Loucy (cell line): ENCODE measurements around the gene KPNA6.
A peak's percentile ranks its signal among the peaks of the same experiment; 100 is the strongest.

Experiments used
- H2AFZ ChIP-seq: fragments of 200-600 bp; sonication (generic); 2 replicates; pipeline ENCODE4 v1.6.0; 2016; ENCODE audit warnings: antibody characterized with exemption, mild to moderate bottlenecking, low read length, moderate library complexity
- H3F3A ChIP-seq: fragments of 200-600 bp; 2 replicates; pipeline ENCODE4 v1.6.0; 2016; ENCODE audit warnings: antibody characterized with exemption, low read depth, mild to moderate bottlenecking
- H3K27me3 ChIP-seq: fragments of 200-600 bp; sonication (generic); 2 replicates; pipeline ENCODE4 v1.6.1; 2014; ENCODE audit warnings: low read length, mild to moderate bottlenecking; ENCODE audit not compliant: insufficient read depth, poor library complexity, severe bottlenecking
- H3K36me3 ChIP-seq: fragments of 200-600 bp; sonication (generic); 2 replicates; pipeline ENCODE4 v1.6.1; 2016; ENCODE audit warnings: low read length; ENCODE audit not compliant: insufficient read depth
- H3K4me1 ChIP-seq: fragments of 200-600 bp; sonication (generic); 2 replicates; pipeline ENCODE4 v1.5.1; 2014; ENCODE audit warnings: low read length, mild to moderate bottlenecking; ENCODE audit not compliant: insufficient read depth, poor library complexity, severe bottlenecking
- H3K4me2 ChIP-seq: fragments of 200-600 bp; sonication (generic); 2 replicates; pipeline ENCODE4 v1.6.0; 2014; ENCODE audit warnings: antibody characterized with exemption, low read length, low read depth, mild to moderate bottlenecking; ENCODE audit not compliant: poor library complexity, severe bottlenecking
- H3K4me3 ChIP-seq: fragments of 200-600 bp; sonication (generic); 2 replicates; pipeline ENCODE4 v1.5.1; 2014; ENCODE audit warnings: low read length, mild to moderate bottlenecking, mixed read lengths; ENCODE audit not compliant: poor library complexity, severe bottlenecking
- H3K79me2 ChIP-seq: fragments of 200-600 bp; sonication (generic); 2 replicates; pipeline ENCODE4 v1.6.1; 2014; ENCODE audit warnings: low read length; ENCODE audit not compliant: insufficient read depth
- H3K9ac ChIP-seq: fragments of 200-600 bp; sonication (generic); 2 replicates; pipeline ENCODE4 v1.6.0; 2014; ENCODE audit warnings: mild to moderate bottlenecking, low read depth, low read length, moderate library complexity; ENCODE audit not compliant: poor library complexity, severe bottlenecking
- H3K9me2 ChIP-seq: fragments of 200-600 bp; sonication (generic); replicated peaks from 2 replicates; pipeline ENCODE4 v1.6.1; 2016; ENCODE audit warnings: low read depth, low read length, mixed read lengths
- H3K9me3 ChIP-seq: fragments of 200-600 bp; sonication (generic); 2 replicates; pipeline ENCODE4 v1.6.1; 2014; ENCODE audit warnings: mild to moderate bottlenecking, antibody characterized with exemption, low read length, low read depth; ENCODE audit not compliant: insufficient read depth
- H4K20me1 ChIP-seq: fragments of 200-600 bp; sonication (generic); 2 replicates; pipeline ENCODE4 v1.6.0; 2014; ENCODE audit warnings: antibody characterized with exemption, low read length, mild to moderate bottlenecking; ENCODE audit not compliant: insufficient read depth, poor library complexity, severe bottlenecking
- CTCF ChIP-seq: fragments of 200-600 bp; sonication (generic); conservative IDR thresholded peaks from 2 replicates; pipeline ENCODE4 v1.5.1; 2014; ENCODE audit warnings: mild to moderate bottlenecking, antibody characterized with exemption, low read length
- EZH2phosphoT487 ChIP-seq: fragments of 200-600 bp; IDR thresholded peaks from 2 replicates; pipeline ENCODE4 v1.6.1; 2018; ENCODE audit warnings: antibody characterized with exemption, mild to moderate bottlenecking, moderate library complexity, borderline replicate concordance

KPNA6 gene

GRCh38 chr1:32178380-32179192, 70.7 kb downstream of the KPNA6 start:
- H3K27me3 ChIP-seq = no peaks in the 10 kb centered on the region
- peak overlapping the region; percentile 81 for H2AFZ ChIP-seq
- H3K4me2 ChIP-seq = peak overlapping the region; percentile 95
- no peaks in the 10 kb centered on the region; the same call in 1 of the 2 replicates for H3K36me3 ChIP-seq
- peaks cover 34% of the 10 kb centered on the region for H3K79me2 ChIP-seq
- H3F3A ChIP-seq = no peaks in the 10 kb centered on the region
- TF ChIP-seq CTCF = no peak
- TF ChIP-seq EZH2phosphoT487 = no peak
- peak overlapping the region; percentile 92 for H3K4me3 ChIP-seq
- peaks cover 33% of the 10 kb centered on the region for H3K4me1 ChIP-seq
- H3K9me3 ChIP-seq = no peaks in the 10 kb centered on the region
- H4K20me1 ChIP-seq = peaks cover 30% of the 10 kb centered on the region
- H3K9ac ChIP-seq = peak overlapping the region; percentile 98
- H3K9me2 ChIP-seq = no peaks in the 10 kb centered on the region

- H4K20me1 ChIP-seq = peaks cover 34% of the 10 kb centered on the region
- TF ChIP-seq CTCF = no peak
- TF ChIP-seq EZH2phosphoT487 = no peak
- no peaks in the 10 kb centered on the region for H3F3A ChIP-seq
- peaks cover 3% of the 10 kb centered on the region; the same call in 1 of the 2 replicates for H3K36me3 ChIP-seq
- peak overlapping the region; percentile 95 for H3K4me2 ChIP-seq
- H3K4me3 ChIP-seq = peak overlapping the region; percentile 92
- peak overlapping the region; percentile 98 for H3K9ac ChIP-seq
- no peaks in the 10 kb centered on the region for H3K9me2 ChIP-seq
- H2AFZ ChIP-seq = peak overlapping the region; percentile 81
- H3K27me3 ChIP-seq = no peaks in the 10 kb centered on the region
- H3K4me1 ChIP-seq = peaks cover 37% of the 10 kb centered on the region
- peaks cover 39% of the 10 kb centered on the region for H3K79me2 ChIP-seq
- no peaks in the 10 kb centered on the region for H3K9me3 ChIP-seq
These were observed 71.3 kb downstream of the KPNA6 start for GRCh38 chr1:32179193-32179442.

- H3K9me2 ChIP-seq = no peaks in the 10 kb centered on the region
- H3K4me1 ChIP-seq = peaks cover 42% of the 10 kb centered on the region
- H3K27me3 ChIP-seq = no peaks in the 10 kb centered on the region
- H2AFZ ChIP-seq = peak within 1 kb of the TSS; percentile 81
- H3K9ac ChIP-seq = peak within 1 kb of the TSS; percentile 98
- TF ChIP-seq CTCF (no peak), EZH2phosphoT487 (no peak)
- no peaks in the 10 kb centered on the region for H3K9me3 ChIP-seq
- peak within 1 kb of the TSS; percentile 95 for H3K4me2 ChIP-seq
- peaks cover 8% of the 10 kb centered on the region; the same call in 1 of the 2 replicates for H3K36me3 ChIP-seq
- peaks cover 44% of the 10 kb centered on the region for H3K79me2 ChIP-seq
- H3K4me3 ChIP-seq = peak within 1 kb of the TSS; percentile 92
- peaks cover 36% of the 10 kb centered on the region for H4K20me1 ChIP-seq
- H3F3A ChIP-seq = no peaks in the 10 kb centered on the region
These were observed 71.8 kb downstream of the KPNA6 start, which contains the start of gene TXLNA for GRCh38 chr1:32179443-32180185. TSS of gene TXLNA (plus strand) at chr1:32179675. CDS start at chr1:32180346, 671 bp downstream.
